ENCODE measurements around the gene STK39. TPM values are rescaled to one million over a fixed set of nuclear protein-coding genes. Genes with fewer than 3 reads are reported as not detected.

STK39 gene
- total RNA-seq (2011; cell fraction: chromatin; rRNA removed; ENCODE audit: low replicate concordance): 0.14 and 0.53 TPM in 2 replicates
- not detected in 2 replicates for total RNA-seq (2011; cell fraction: nucleolus; rRNA removed)
- total RNA-seq (2011; cell fraction: nucleoplasm; rRNA removed): 0.15 and 1.6 TPM in 2 replicates
- total RNA-seq (2014; rRNA removed): 0.37 and 0.64 TPM in 2 replicates
- total RNA-seq (2014; rRNA removed; fragmentation: Illumina TruSeq; extraction: Trizol): 0.48 and 0.76 TPM in 2 replicates
- 0.58 and 0.79 TPM in 2 replicates for total RNA-seq (2015; rRNA removed; fragmentation: Illumina TruSeq; extraction: Trizol)
- 0.47 and 0.49 TPM in 2 replicates for total RNA-seq (2021)
- 0.52 and 0.72 TPM in 2 replicates for polyA plus RNA-seq (2011; rRNA removed)
- polyA plus RNA-seq (2011; cell fraction: cytosol; rRNA removed): 0.16 and 0.47 TPM in 2 replicates
- 0.10 and 0.18 TPM in 2 replicates for polyA plus RNA-seq (2011; cell fraction: nucleus; rRNA removed)
- 0.49 and 1.3 TPM in 2 replicates for polyA plus RNA-seq (2012)
- 0.28 and 0.51 TPM in 2 replicates for polyA plus RNA-seq (2014; fragmentation: Illumina TruSeq; extraction: Trizol)
- under 1 TPM; 0.28 to 0.34 TPM for polyA plus RNA-seq (2014; fragmentation: Nextera tagmentation; extraction: Ambion mirVana)
- polyA plus RNA-seq (2014; rRNA removed): 0.19 and 0.32 TPM in 2 replicates
- polyA minus RNA-seq (2011; rRNA and poly(A)+ RNA removed): 0.28 and 0.93 TPM in 2 replicates
- polyA minus RNA-seq (2011; cell fraction: cytosol; rRNA and poly(A)+ RNA removed): 0.46 TPM in 1 of 2 replicates, not detected in the other
- 0.13 and 0.44 TPM in 2 replicates for polyA minus RNA-seq (2011; cell fraction: nucleus; rRNA and poly(A)+ RNA removed)
- percentile 36 among the genes with signal in this experiment for Bru-seq, nascent RNA
- BruChase-seq, experiment 1, labeled RNA remaining after a 2-hour chase: percentile 38 among the genes with signal in this experiment
- percentile 37 among the genes with signal in this experiment for BruChase-seq, experiment 2, labeled RNA remaining after a 6-hour chase
- long read RNA-seq, experiment 1, partial matches to known transcripts: 0 of 2 reads
- long read RNA-seq, experiment 1, other reads (novel, unspliced or antisense): 1 of 2 reads
- long read RNA-seq, experiment 2, partial matches to known transcripts: 0 of 1 reads
- long read RNA-seq, experiment 2, other reads (novel, unspliced or antisense): 1 of 1 reads
- long read RNA-seq, experiment 3: 0 reads

- in situ Hi-C loops (cut with MboI): no loop called here
- peak; percentile 77 to 80 (median 79) for DNase-seq (ENCODE audit: extremely low read depth in 1 of 4, low spot score in 3 of 4)
- TF ChIP-seq BCOR (IDR thresholded peaks at IDR 0.05): no peak
- no peak for TF ChIP-seq KDM2B (CRISPR knock-in tag; IDR thresholded peaks at IDR 0.05)
- TF ChIP-seq HIVEP1 (CRISPR knock-in tag; IDR thresholded peaks at IDR 0.05): no peak
- no peak for TF ChIP-seq TEAD4 (IDR thresholded peaks at IDR 0.05; ENCODE audit: low read length)
- no peak for TF ChIP-seq TEAD4 (CRISPR knock-in tag; IDR thresholded peaks at IDR 0.05; ENCODE audit: borderline replicate concordance)
- TF ChIP-seq E2F6 (IDR thresholded peaks at IDR 0.05; ENCODE audit: borderline replicate concordance in 1 of 2, extremely low read depth in 1 of 2, insufficient read depth in 1 of 2, insufficient read length in 1 of 2, low read depth in 1 of 2, low read length in 1 of 2, poor library complexity in 1 of 2, severe bottlenecking in 1 of 2): peak in 1 of 2 experiments; percentile 70
- no peak for TF ChIP-seq ZNF592 (IDR thresholded peaks at IDR 0.05)
- TF ChIP-seq ZBTB5 (IDR thresholded peaks at IDR 0.05): no peak
These were observed at the start of gene STK39 for GRCh38 chr2:168247341-168248261. STK39 (minus strand) TSS chr2:168247595; CDS start chr2:168247435, 160 bp downstream.

More at GRCh38 chr2:168247341-168248261, at the start of gene STK39:
- H3K9ac ChIP-seq (ENCODE audit: insufficient read depth in 1 of 2, low read depth in 2 of 2, low read length in 2 of 2): peak within 1 kb of the TSS; percentile 0 to 86; a peak in 3 of 4 replicates
- ChIA-PET CTCF (ENCODE audit: low intra/inter-chr PET ratio) (no interaction called here), POLR2A (interaction anchor here (0.6 kb wide), 1 partner anchor 43 kb away, joined by 3 read pairs; no protein-coding TSS in a partner anchor)
- H4K20me1 ChIP-seq (replicated peaks; ENCODE audit: control insufficient read depth, insufficient read depth, low read length): no peaks in the 10 kb centered on the region
- WGBS (ENCODE audit: insufficient coverage, low coverage, missing lambda C conversion rate): 1% methylated on average over 29 of the region's 91 CpGs
- peak within 1 kb of the TSS; percentile 53 for H3K4me3 ChIP-seq
- H3K27ac ChIP-seq (ENCODE audit: extremely low read depth, low read depth, low read length): no peak within 1 kb of the TSS
- ATAC-seq (peak; percentile 97), FAIRE-seq (peak; percentile 59)
- H3K4me1 ChIP-seq (replicated peaks in 1 of 2; ENCODE audit: control insufficient read depth in 2 of 2, insufficient read depth in 2 of 2, low read length in 2 of 2): peaks cover 0 to 17% of the 10 kb centered on the region in 2 experiments; a peak in 2 of 5 replicates
- no TSS peak for BruUV-seq (replicated peaks)
- H3K9me3 ChIP-seq (replicated peaks; ENCODE audit: control insufficient read depth, insufficient read depth, low read depth, low read length): no peaks in the 10 kb centered on the region
- H3K4me2 ChIP-seq (ENCODE audit: insufficient read depth, low read length): peak within 1 kb of the TSS; percentile 54
- no peaks in the 10 kb centered on the region for H3K79me2 ChIP-seq (ENCODE audit: control insufficient read depth, insufficient read depth, low read length)
- H2AFZ ChIP-seq (ENCODE audit: low read depth, low read length): peak within 1 kb of the TSS; percentile 65
- H3K9me1 ChIP-seq (ENCODE audit: control insufficient read depth, insufficient read depth, low read length): no peaks in the 10 kb centered on the region
- intact Hi-C loops (cut with micrococcal nuclease): no loop called here
- peaks cover 31 to 39% of the 10 kb centered on the region in 2 experiments for H3K27me3 ChIP-seq (ENCODE audit: control insufficient read depth in 2 of 2, insufficient read depth in 2 of 2, low read length in 2 of 2)
- H3K36me3 ChIP-seq (ENCODE audit: control insufficient read depth, insufficient read depth, low read length): no peaks in the 10 kb centered on the region

Measured in K562 (cell line).